Upper lobe of left lung (tissue), 6 donors: ENCODE measurements around the gene SATB1. TPM values are rescaled to one million over a fixed set of nuclear protein-coding genes. Genes with fewer than 3 reads are reported as not detected.

Experiments used
- ATAC-seq, 2 donors: fragments of 200-7000 bp; cut with Tn5 transposase; one replicate each; pipeline ENCODE4 v1.9.1; 2022; ENCODE audit warnings: mild to moderate bottlenecking in 2 of 2, moderate library complexity in 2 of 2; ENCODE audit not compliant: low FRiP score in 2 of 2
- DNase-seq, 2 donors: peaks; one replicate each; pipeline ENCODE4 v3.0.0-alpha.2; 2019 to 2020
- H3K27ac ChIP-seq, 4 donors: fragments of 200-600 bp; sonication (generic); one replicate each; pipeline ENCODE4 v1.5.1; 2016 to 2019
- H3K27me3 ChIP-seq, 4 donors: fragments of 200-600 bp; sonication (generic); one replicate each; pipeline ENCODE4 v1.5.1; 2017 to 2019
- H3K36me3 ChIP-seq, 4 donors: fragments of 200-600 bp; sonication (generic); one replicate each; pipeline ENCODE4 v1.5.1; 2016 to 2019
- H3K4me1 ChIP-seq, 4 donors: fragments of 200-600 bp; sonication (generic); one replicate each; pipeline ENCODE4 v1.5.1; 2018 to 2019
- H3K4me3 ChIP-seq, 4 donors: fragments of 200-600 bp; sonication (generic); one replicate each; pipeline ENCODE4 v1.5.1; 2017 to 2019; ENCODE audit warnings: mild to moderate bottlenecking in 2 of 4, moderate library complexity in 1 of 4
- H3K9me3 ChIP-seq, 4 donors: fragments of 200-600 bp; sonication (generic); one replicate each; pipeline ENCODE4 v1.5.1; 2018 to 2019
- CTCF ChIP-seq, 6 experiments: fragments of 450-650 bp in 4 of 6; fragments of 200-600 bp in 2 of 6; sonication (generic) in 2 of 6; IDR thresholded peaks; one replicate each; pipeline ENCODE4 v1.5.1; 2016 to 2019; ENCODE audit warnings: antibody characterized with exemption in 6 of 6
- EP300 ChIP-seq, 4 donors: sonication (generic); formaldehyde crosslinking; IDR thresholded peaks; one replicate each; pipeline ENCODE4 v1.5.1; 2017; ENCODE audit warnings: antibody characterized with exemption in 4 of 4, control low read depth in 2 of 4
- POLR2A ChIP-seq, 4 donors: fragments of 450-650 bp; IDR thresholded peaks; one replicate each; pipeline ENCODE4 v1.5.1; 2016 to 2017; ENCODE audit warnings: antibody characterized with exemption in 4 of 4, mild to moderate bottlenecking in 2 of 4
- POLR2AphosphoS5 ChIP-seq, 2 donors: sonication (generic); formaldehyde crosslinking; IDR thresholded peaks; one replicate each; pipeline ENCODE4 v1.5.1; 2017; ENCODE audit warnings: antibody characterized with exemption in 2 of 2
- WGBS, 2 donors: methylation state at CpG; one replicate each; pipeline ENCODE4 v1.1.5; 2017 to 2018; 5-methylcytosine and 5-hydroxymethylcytosine counted together
- total RNA-seq, 6 donors: library from RNA; depleted of rRNA in 4 of 6; stranded (reverse); fragments of >200 nt in 4 of 6; gene quantifications; one replicate each; pipeline versions ENCODE4 v1.1.0 to v1.2.1, GENCODE V29; 2016 to 2021
- donor health status: DM: no; HTN: no; CAD: no; lungs with moderate emphysema.
- donor health status: DM: no; HTN: yes; CAD: no; lungs with severe emphysema.

Gene SATB1
- total RNA-seq, 6 donors from 2014 or later = 25.4 to 80.7 (median 45.0) TPM

- Histone ChIP-seq H3K27ac (peak overlapping the region; percentile 86 to 96 (median 93)), H3K36me3 (no peaks in the 10 kb centered on the region), H3K9me3 (no peaks in the 10 kb centered on the region), H3K27me3 (no peaks in the 10 kb centered on the region), H3K4me3 (peak overlapping the region; percentile 83 to 95 (median 88)), H3K4me1 (peaks cover 5 to 11% (median 9%) of the 10 kb centered on the region in 4 donors)
- DNase-seq = peak; percentile 60 to 94
- WGBS, 2 donors = 1% methylated on average over 39 to 43 of the region's 47 CpGs
- TF ChIP-seq POLR2A (IDR thresholded peaks at IDR 0.05) (peak in 1 of 4 donors; percentile 52), POLR2AphosphoS5 (IDR thresholded peaks at IDR 0.05) (no peak)
- peak; percentile 60 to 80 for ATAC-seq
Observed at GRCh38 chr3:18425641-18426257, 610 bp upstream of the SATB1 start.

- Histone ChIP-seq H3K4me3 (peak overlapping the region; percentile 83 to 95 (median 88)), H3K9me3 (no peaks in the 10 kb centered on the region), H3K4me1 (peaks cover 5 to 11% (median 9%) of the 10 kb centered on the region in 4 donors), H3K36me3 (peaks cover 0 to 4% (median 0%) of the 10 kb centered on the region in 4 donors), H3K27ac (peak overlapping the region; percentile 86 to 96 (median 93)), H3K27me3 (no peaks in the 10 kb centered on the region)
- 0 to 1% methylated on average over 18 to 26 of the region's 27 CpGs for WGBS, 2 donors
- DNase-seq = peak in 1 of 2 donors; percentile 29
- TF ChIP-seq POLR2A (IDR thresholded peaks at IDR 0.05) (no peak), EP300 (IDR thresholded peaks at IDR 0.05) (no peak), POLR2AphosphoS5 (IDR thresholded peaks at IDR 0.05) (no peak), CTCF (IDR thresholded peaks at IDR 0.05) (no peak)
- peak; percentile 15 to 35 for ATAC-seq
Observed at GRCh38 chr3:18424213-18424728, 868 bp downstream of the SATB1 start.

- 3 to 5% methylated on average over 22 of the region's 22 CpGs for WGBS, 2 donors
- TF ChIP-seq POLR2A (IDR thresholded peaks at IDR 0.05) = no peak
- no peak for TF ChIP-seq POLR2AphosphoS5 (IDR thresholded peaks at IDR 0.05)
- TF ChIP-seq CTCF (IDR thresholded peaks at IDR 0.05) = no peak
- TF ChIP-seq EP300 (IDR thresholded peaks at IDR 0.05) = no peak
- peak in 1 of 2 donors; percentile 69 for ATAC-seq
- DNase-seq = peak in 1 of 2 donors; percentile 52
- Histone ChIP-seq H3K36me3 (peaks cover 0 to 7% (median 0%) of the 10 kb centered on the region in 4 donors), H3K9me3 (no peaks in the 10 kb centered on the region), H3K4me3 (peak overlapping the region; percentile 83 to 95 (median 88)), H3K4me1 (peaks cover 5 to 11% (median 9%) of the 10 kb centered on the region in 4 donors), H3K27ac (peak overlapping the region; percentile 86 to 96 (median 93)), H3K27me3 (no peaks in the 10 kb centered on the region)
Observed at GRCh38 chr3:18423401-18424212, 1.5 kb downstream of the SATB1 start.

GRCh38 chr3:18422972-18423371 lies 2.2 kb downstream of the SATB1 start:
- TF ChIP-seq POLR2AphosphoS5 (IDR thresholded peaks at IDR 0.05) (no peak), CTCF (IDR thresholded peaks at IDR 0.05) (no peak), POLR2A (IDR thresholded peaks at IDR 0.05) (no peak), EP300 (IDR thresholded peaks at IDR 0.05) (no peak)
- H3K4me3 ChIP-seq = peak overlapping the region in 3 of 4 donors; percentile 85 to 95 (median 92)
- H3K4me1 ChIP-seq = peaks cover 5 to 11% (median 9%) of the 10 kb centered on the region in 4 donors
- no peaks in the 10 kb centered on the region for H3K27me3 ChIP-seq
- H3K27ac ChIP-seq = peak overlapping the region in 2 of 4 donors; percentile 94 to 96
- H3K9me3 ChIP-seq = no peaks in the 10 kb centered on the region
- peaks cover 0 to 7% (median 0%) of the 10 kb centered on the region in 4 donors for H3K36me3 ChIP-seq
- no peak for ATAC-seq
- no peak for DNase-seq
- 33% methylated on average over 5 of the region's 5 CpGs for WGBS, 2 donors

- Histone ChIP-seq H3K27me3 (no peaks in the 10 kb centered on the region), H3K4me3 (no peak overlapping the region), H3K36me3 (peaks cover 0 to 21% (median 2%) of the 10 kb centered on the region in 4 donors), H3K4me1 (peaks cover 5 to 11% (median 9%) of the 10 kb centered on the region in 4 donors), H3K27ac (no peak overlapping the region), H3K9me3 (no peaks in the 10 kb centered on the region)
- ATAC-seq (no peak), DNase-seq (no peak)
- WGBS, 2 donors = 88 to 92% methylated on average over 9 of the region's 9 CpGs
- TF ChIP-seq EP300 (IDR thresholded peaks at IDR 0.05) (no peak), POLR2AphosphoS5 (IDR thresholded peaks at IDR 0.05) (no peak), POLR2A (IDR thresholded peaks at IDR 0.05) (no peak), CTCF (IDR thresholded peaks at IDR 0.05) (no peak)
Observed at GRCh38 chr3:18420555-18420954, 4.6 kb downstream of the SATB1 start.
